ENCODE results near the gene MXRA8.

MXRA8 gene

GRCh38 chr1:1377540-1378205 lies 19.3 kb upstream of the MXRA8 start:
- DNase-seq (ENCODE audit: insufficient read length, low spot score) (no peak), FAIRE-seq (no peak)
- no peak for TF ChIP-seq POU2F2 (IDR thresholded peaks at IDR 0.05; ENCODE audit: low read depth, low read length)
- TF ChIP-seq SPI1 (IDR thresholded peaks at IDR 0.05; ENCODE audit: low read depth, low read length), result no peak
- TF ChIP-seq PAX5 (IDR thresholded peaks at IDR 0.05; ENCODE audit: insufficient read depth, low read length, severe bottlenecking), result no peak
- no peak for TF ChIP-seq POLR2AphosphoS5 (IDR thresholded peaks at IDR 0.05; ENCODE audit: low read depth, low read length)
- no peak for TF ChIP-seq POLR2A (IDR thresholded peaks at IDR 0.05; ENCODE audit: low read depth, low read length)
- TF ChIP-seq TAF1 (IDR thresholded peaks at IDR 0.05; ENCODE audit: low read depth, low read length), result no peak

GRCh38 chr1:1376551-1377226 lies 18.3 kb upstream of the MXRA8 start:
- no peak for TF ChIP-seq PAX5 (IDR thresholded peaks at IDR 0.05; ENCODE audit: insufficient read depth, low read length, severe bottlenecking)
- no peak for TF ChIP-seq POLR2AphosphoS5 (IDR thresholded peaks at IDR 0.05; ENCODE audit: low read depth, low read length)
- no peak for TF ChIP-seq TAF1 (IDR thresholded peaks at IDR 0.05; ENCODE audit: low read depth, low read length)
- TF ChIP-seq POLR2A (IDR thresholded peaks at IDR 0.05; ENCODE audit: low read depth, low read length), result no peak
- TF ChIP-seq POU2F2 (IDR thresholded peaks at IDR 0.05; ENCODE audit: low read depth, low read length), result no peak
- TF ChIP-seq SPI1 (IDR thresholded peaks at IDR 0.05; ENCODE audit: low read depth, low read length), result no peak
- DNase-seq (ENCODE audit: insufficient read length, low spot score) (no peak), FAIRE-seq (no peak)

DNA sequence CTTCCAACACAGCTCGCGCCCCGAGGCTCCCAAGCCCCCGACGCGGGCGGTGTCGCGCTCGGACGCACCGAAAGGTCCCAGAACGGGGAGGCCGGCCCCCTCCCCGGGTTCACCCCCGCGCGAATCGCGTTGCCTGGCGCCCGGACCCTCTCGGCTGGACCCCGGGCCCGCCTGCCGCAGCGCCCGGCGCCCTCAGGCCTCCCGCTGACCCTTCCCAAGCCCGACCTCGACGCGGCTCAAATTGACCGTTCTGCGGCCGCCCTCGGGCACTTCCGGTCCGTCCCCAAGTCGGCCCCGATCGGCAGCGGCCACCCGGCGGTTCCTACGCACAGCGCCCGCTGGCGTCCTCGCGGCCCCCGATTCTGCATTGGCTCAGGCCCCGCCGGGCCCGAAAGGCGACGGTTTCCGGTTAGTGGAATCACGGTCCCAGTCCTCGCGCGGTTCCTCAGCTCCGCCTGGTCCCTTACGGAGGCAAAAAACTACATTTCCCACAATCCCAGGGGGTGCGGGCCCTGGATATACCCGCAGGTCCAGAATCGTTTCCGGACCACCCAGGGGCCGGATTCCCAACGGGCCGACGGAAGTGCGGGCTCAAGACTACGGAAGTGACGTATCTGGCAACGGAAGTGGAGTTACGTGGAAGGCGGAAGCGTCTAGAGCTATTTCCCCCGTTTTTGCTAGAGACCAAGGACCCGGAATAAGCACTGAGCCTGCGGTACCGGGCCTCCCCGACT lies 16.7 kb upstream of the MXRA8 start, which contains the start of gene AURKAIP1:
Gene AURKAIP1 (minus strand): TSS at position 279 of the 734 bp plus-strand sequence. CDS start 451 bp downstream, outside the sequence.
- peak; percentile 99 for FAIRE-seq
- peak; percentile 78 for TF ChIP-seq POLR2A (IDR thresholded peaks at IDR 0.05; ENCODE audit: low read depth, low read length)
- peak; percentile 54; the same call in 1 of the 2 replicates for TF ChIP-seq TAF1 (IDR thresholded peaks at IDR 0.05; ENCODE audit: low read depth, low read length)
- no peak for TF ChIP-seq POLR2AphosphoS5 (IDR thresholded peaks at IDR 0.05; ENCODE audit: low read depth, low read length)
- TF ChIP-seq SPI1 (IDR thresholded peaks at IDR 0.05; ENCODE audit: low read depth, low read length), result peak; percentile 63
- TF ChIP-seq PAX5 (IDR thresholded peaks at IDR 0.05; ENCODE audit: insufficient read depth, low read length, severe bottlenecking), result peak; percentile 38
- TF ChIP-seq POU2F2 (IDR thresholded peaks at IDR 0.05; ENCODE audit: low read depth, low read length), result peak; percentile 72; the same call in 1 of the 2 replicates
- peak; percentile 98 for DNase-seq (ENCODE audit: insufficient read length, low spot score)

- no peak for DNase-seq (ENCODE audit: insufficient read length, low spot score)
- no peak for TF ChIP-seq POLR2AphosphoS5 (IDR thresholded peaks at IDR 0.05; ENCODE audit: low read depth, low read length)
- no peak for TF ChIP-seq PAX5 (IDR thresholded peaks at IDR 0.05; ENCODE audit: insufficient read depth, low read length, severe bottlenecking)
- no peak for TF ChIP-seq SPI1 (IDR thresholded peaks at IDR 0.05; ENCODE audit: low read depth, low read length)
- no peak for TF ChIP-seq POLR2A (IDR thresholded peaks at IDR 0.05; ENCODE audit: low read depth, low read length)
- TF ChIP-seq TAF1 (IDR thresholded peaks at IDR 0.05; ENCODE audit: low read depth, low read length), result no peak
- TF ChIP-seq POU2F2 (IDR thresholded peaks at IDR 0.05; ENCODE audit: low read depth, low read length), result no peak
- peak; percentile 56 for FAIRE-seq
Measured at GRCh38 chr1:1374589-1374928, 16.2 kb upstream of the MXRA8 start.

DNA sequence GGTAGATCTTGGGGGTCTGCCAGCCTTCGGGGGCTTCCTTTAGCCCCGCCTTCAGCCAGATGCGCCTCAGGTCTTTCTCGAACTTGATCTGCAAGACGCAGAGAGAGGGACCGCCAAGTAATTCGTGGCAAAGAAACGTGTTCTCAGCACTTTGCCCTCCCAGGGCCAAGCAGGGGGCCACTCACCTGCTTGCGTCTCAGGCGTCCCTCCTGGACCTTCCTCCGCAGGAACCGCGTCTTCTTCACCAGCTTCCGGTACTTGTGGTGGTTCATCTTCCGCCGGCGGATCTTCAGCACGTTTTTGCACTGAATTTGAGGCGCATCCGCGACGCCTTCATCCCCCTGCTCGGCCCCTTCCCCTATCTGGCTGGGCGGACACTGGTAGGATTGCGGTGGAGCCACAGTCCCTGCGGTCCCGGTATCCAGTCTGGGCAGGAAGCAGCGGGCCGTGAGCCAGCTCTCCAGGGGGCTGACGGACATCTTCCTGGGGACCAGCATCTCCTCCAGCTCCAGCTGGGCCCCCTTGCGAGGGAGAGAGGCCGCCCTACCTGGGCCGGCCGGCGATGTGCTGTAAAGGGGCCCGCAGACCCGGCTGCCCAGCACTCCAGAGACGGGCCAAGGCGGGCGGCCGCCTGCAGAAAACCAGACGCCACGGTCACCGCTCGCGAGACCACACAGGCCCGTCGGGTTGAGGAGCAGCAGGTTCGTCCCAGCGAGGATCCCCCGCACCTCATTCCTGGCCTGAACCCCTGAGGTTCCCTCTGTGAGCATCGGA lies 15.6 kb upstream of the MXRA8 start:
- FAIRE-seq, result no peak
- DNase-seq (ENCODE audit: insufficient read length, low spot score), result no peak
- TF ChIP-seq SPI1 (IDR thresholded peaks at IDR 0.05; ENCODE audit: low read depth, low read length) (no peak), TAF1 (IDR thresholded peaks at IDR 0.05; ENCODE audit: low read depth, low read length) (no peak), POLR2A (IDR thresholded peaks at IDR 0.05; ENCODE audit: low read depth, low read length) (no peak), POU2F2 (IDR thresholded peaks at IDR 0.05; ENCODE audit: low read depth, low read length) (no peak)

- DNase-seq (ENCODE audit: insufficient read length, low spot score) (no peak), FAIRE-seq (no peak)
- TF ChIP-seq POLR2A (IDR thresholded peaks at IDR 0.05; ENCODE audit: low read depth, low read length) (no peak), POLR2AphosphoS5 (IDR thresholded peaks at IDR 0.05; ENCODE audit: low read depth, low read length) (no peak), TAF1 (IDR thresholded peaks at IDR 0.05; ENCODE audit: low read depth, low read length) (no peak), SPI1 (IDR thresholded peaks at IDR 0.05; ENCODE audit: low read depth, low read length) (no peak), PAX5 (IDR thresholded peaks at IDR 0.05; ENCODE audit: insufficient read depth, low read length, severe bottlenecking) (no peak), POU2F2 (IDR thresholded peaks at IDR 0.05; ENCODE audit: low read depth, low read length) (no peak)
Measured at GRCh38 chr1:1373051-1373814, 14.9 kb upstream of the MXRA8 start.

DNA sequence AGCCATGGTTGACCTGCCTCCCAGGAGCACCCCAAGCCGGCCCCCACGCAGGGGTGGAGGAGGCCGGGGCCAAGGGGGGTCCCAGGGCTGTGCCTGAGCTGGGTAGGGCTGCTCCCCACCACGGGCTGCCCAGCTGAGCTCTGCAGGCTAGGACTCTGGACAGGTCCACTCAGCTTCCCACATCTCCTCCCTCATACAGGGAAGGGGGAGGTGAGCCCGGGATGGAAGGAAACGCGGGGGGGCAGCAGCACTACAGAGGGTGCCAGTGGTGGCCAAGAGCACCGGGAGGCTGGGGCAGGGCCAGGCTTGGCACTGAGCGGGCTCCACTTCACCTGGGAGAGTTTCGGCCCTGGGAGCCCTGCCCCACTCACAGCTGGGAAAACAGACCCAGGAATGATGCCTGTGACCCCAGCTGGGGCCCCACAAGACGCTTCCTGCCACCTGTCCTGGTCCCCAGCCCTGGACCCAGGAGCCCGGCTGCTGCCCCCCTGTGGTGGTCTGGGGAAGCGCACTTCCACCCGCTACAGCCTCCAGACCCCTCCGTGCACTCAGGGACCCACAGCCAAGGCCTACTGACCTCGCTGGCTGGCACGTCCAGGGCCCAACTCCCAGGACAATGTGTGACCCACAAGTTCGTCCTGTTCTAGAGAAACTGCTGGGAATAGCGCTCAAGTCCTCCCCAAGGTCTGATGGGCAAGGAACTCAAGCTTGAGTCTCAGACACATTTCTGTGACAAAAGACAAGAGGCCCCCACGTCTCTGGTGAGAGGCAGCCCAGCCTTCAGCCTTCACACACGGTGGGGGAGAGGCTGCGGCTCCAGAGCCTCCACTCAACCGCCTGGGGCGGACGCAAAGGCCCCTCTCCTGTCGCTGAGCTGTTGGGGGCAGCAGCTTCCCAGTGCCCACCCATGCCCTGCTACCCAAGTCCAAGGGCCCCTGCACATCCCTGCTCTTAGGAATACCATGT lies 13.7 kb upstream of the MXRA8 start:
- DNase-seq (ENCODE audit: insufficient read length, low spot score), result peak; percentile 95
- peak; percentile 82 for FAIRE-seq

More for the DNA sequence above, 13.7 kb upstream of the MXRA8 start:
- TF ChIP-seq POU2F2 (IDR thresholded peaks at IDR 0.05; ENCODE audit: low read depth, low read length) (no peak), POLR2A (IDR thresholded peaks at IDR 0.05; ENCODE audit: low read depth, low read length) (no peak), POLR2AphosphoS5 (IDR thresholded peaks at IDR 0.05; ENCODE audit: low read depth, low read length) (no peak; the same call in 1 of the 2 replicates), SPI1 (IDR thresholded peaks at IDR 0.05; ENCODE audit: low read depth, low read length) (no peak), PAX5 (IDR thresholded peaks at IDR 0.05; ENCODE audit: insufficient read depth, low read length, severe bottlenecking) (no peak), TAF1 (IDR thresholded peaks at IDR 0.05; ENCODE audit: low read depth, low read length) (no peak)
